DOHH2 (cell line): ENCODE measurements around the gene FEM1B.

Experiments
- CTCF ChIP-seq: fragments of 200-600 bp; sonication (generic); IDR thresholded peaks from one replicate; pipeline ENCODE4 v1.5.1; 2014; ENCODE audit warnings: antibody characterized with exemption, mild to moderate bottlenecking, low read depth, low read length; ENCODE audit not compliant: poor library complexity, severe bottlenecking
- EZH2phosphoT487 ChIP-seq: fragments of 200-600 bp; sonication (generic); IDR thresholded peaks from 2 replicates; pipeline ENCODE4 v1.6.1; 2017; ENCODE audit warnings: borderline replicate concordance, mild to moderate bottlenecking, antibody characterized with exemption, low read length, moderate library complexity, mixed read lengths

GRCh38 chr15:68286256-68286655, 8.7 kb downstream of the FEM1B start:
- no peak for TF ChIP-seq CTCF
- no peak for TF ChIP-seq EZH2phosphoT487
